RKO (cell line): ENCODE data around the gene ARHGEF1.

Source experiments
- DNase-seq: peaks from one replicate; pipeline ENCODE4 v3.0.0-alpha.2; 2016; ENCODE audit warnings: low spot score

ARHGEF1 gene

GRCh38 chr19:41918653-41919244, 35.8 kb downstream of the ARHGEF1 start:
- no peak for DNase-seq

GRCh38 chr19:41919948-41920712, 37.1 kb downstream of the ARHGEF1 start:
- no peak for DNase-seq

DNA sequence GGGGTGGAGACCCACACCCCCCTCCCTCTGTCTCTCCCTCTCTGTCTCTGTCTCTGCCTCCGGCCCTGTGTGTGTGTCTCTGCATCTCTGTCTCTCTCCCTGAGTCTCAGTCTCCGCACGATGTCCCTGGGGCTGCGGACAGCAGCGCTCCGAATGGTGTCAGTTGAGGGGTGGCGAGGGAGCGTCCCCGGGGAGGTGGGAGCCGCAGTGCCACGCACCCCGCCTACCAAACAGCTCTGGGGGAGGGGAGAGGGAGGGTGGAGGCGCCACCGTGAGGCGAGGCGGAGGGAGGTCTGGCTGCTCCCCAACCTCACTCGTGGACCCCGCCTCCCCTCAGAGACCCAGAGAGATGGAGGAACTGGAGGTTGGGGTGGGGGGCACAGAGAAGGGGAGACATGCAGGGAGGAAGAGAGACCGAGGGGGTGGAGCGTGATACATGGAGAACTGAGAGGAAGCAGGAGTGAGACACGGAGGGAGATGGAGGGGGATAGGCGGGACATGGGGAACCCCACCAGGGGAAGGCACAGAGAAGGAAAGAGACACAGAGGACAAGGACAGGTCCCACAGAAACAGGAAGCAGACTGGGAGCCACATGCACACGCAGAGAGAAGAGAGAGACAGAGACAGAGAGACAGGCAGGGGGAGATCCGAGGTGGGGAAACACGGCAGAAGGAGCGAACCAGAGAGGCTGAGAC, 38.0 kb downstream of the ARHGEF1 start:
- DNase-seq = no peak

DNA sequence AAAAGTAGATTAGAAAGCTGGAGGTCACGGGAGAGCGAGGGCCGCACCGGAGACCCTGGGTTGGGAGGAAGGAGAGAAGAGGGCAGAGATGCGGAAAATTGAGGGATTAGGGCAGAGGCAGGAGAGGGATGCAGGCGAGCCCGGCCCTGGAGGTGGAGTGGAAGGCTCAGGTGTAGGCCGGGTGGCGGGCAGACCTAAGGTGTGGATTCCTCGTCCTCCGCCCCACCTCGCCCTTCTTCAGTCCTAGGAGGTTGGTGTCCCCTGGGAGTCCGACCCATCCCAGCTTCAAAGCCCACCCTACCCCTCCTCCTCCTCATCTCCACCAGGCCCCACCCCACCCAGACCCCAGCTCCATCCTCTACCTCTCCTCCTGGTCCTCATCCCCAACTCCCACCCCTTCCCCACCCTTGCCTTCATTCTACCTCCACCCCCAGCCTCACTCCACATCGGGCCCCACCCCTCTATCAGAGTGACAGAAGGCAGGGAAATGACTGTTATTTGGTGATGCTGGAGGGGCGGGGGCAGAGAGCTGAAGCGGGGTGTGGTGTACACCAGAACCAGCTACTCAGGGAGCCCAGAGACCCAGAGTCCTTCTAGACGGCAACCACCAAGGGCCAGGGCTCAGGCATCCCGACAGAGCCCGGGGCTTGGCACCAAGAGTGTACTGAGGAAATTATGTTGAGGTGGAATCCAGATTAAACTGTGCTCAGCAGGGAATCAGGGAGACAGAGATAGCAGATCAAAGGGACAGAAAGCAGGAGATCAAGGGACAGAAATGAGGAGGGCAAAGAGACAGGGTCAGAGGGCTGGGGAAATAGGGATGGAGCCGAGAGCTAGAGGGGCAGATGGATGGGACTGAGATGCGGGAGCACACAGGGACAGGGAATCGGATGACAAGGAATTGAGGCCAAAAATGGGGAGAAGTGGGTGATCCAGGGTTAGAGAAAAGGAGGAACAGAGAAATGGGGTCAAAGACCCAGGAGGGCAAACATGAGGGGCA, 38.9 kb downstream of the ARHGEF1 start:
- no peak for DNase-seq

DNA sequence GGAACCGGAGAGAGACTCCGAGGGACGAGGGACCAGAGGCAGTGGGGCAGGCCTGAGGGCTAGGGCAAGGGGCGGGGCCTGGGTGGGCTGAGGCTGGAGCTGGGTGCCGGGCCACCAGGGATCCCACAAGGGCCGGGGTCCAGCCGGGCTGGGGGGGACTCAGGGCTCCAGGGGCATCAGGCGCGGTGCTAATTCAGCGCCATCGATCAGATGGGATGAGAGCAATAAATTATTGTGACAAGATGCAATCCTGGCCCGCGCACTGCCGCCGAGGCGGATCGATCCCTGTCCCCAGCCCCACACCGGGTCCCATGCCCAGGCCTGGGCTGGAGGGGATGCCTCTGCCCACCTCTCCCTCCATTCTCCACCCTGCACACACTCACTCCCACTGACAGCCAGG, 39.6 kb downstream of the ARHGEF1 start:
- DNase-seq = no peak

- no peak for DNase-seq
Measured at GRCh38 chr19:41923045-41923788, 40.2 kb downstream of the ARHGEF1 start.

DNA sequence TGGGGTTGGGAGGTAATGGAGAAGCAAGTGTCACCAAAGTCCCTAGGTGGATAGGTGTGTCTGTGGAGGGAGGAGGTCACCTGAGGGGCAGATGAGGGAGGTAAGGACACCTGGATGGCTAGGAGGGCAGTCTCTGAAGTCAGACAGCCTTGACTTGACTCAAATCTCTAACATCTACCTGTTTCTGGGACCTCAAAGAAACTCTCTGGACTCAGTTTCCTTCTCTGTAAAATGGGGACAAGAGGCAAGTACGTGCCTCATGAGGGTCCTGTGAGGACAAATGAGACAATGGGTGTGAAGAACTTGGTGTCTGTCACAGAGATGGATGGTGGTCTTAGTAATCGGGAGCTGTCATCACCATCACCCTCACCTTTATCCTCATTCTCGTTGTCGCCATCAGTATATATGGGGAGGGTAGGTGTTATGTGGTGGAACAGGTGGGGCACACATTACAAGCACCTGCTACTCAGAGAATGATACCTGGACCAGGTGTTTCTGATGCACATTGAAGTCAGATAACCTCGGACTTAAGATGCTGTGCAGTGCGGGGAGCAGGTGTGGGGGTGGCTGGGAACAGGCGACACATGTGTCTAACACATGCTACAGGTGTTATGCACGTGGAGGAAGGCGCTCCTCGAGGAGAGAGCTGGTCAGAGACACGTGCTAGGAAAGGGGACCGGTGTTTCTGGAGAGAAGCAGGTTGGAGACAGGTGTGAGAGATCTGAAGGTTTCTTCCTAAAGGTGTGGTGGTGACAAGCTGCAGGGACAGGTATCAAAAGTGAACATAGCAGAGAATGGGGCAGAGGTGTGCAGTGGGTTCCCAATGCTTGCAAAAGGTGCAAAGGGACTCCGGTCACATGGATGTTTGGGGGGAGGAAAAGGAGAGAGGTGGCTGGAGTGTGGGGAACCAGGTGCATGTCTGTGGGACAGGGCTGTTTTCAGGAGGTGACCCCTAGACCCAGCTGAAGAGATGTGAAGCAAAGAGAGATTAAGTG, 41.5 kb downstream of the ARHGEF1 start:
- DNase-seq = no peak

GRCh38 chr19:41925208-41926003, 42.4 kb downstream of the ARHGEF1 start:
- no peak for DNase-seq

- DNase-seq = no peak
Measured at GRCh38 chr19:41926028-41926762, 43.2 kb downstream of the ARHGEF1 start.

DNA sequence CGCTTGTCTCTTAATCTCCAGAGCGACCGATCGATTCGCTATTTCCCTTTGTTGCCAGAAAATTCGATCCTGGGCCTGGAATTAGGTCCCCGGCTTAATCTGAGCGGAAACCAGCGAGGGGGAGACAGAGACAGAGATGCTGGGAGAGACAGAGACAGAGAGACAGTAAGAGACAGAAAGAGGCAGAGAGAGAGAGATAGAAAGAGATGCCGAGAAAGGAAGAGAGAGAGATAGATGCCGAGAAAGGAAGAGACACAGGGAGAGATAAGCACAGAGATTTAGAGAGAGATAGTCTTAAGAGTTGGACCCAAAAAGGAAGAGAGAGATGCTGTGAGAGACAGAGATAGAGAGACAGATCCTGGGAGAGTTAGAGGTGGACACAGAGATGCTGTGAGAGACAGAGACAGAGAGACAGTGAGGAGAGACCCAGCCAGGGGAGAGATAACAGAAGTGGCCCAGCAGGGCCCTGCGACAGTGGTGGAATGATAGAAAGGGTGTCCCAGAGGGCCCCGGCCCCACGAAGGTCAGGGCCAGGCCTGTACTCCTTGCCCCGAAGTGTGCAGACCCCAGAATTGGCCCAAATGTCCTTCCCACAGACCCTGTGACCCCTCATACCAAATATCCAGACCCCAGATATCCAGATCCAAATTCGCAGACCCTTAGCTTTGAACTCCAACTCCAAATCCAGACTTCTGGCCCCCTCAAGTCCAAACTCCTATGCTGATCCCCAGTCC, 43.9 kb downstream of the ARHGEF1 start:
- no peak for DNase-seq

DNA sequence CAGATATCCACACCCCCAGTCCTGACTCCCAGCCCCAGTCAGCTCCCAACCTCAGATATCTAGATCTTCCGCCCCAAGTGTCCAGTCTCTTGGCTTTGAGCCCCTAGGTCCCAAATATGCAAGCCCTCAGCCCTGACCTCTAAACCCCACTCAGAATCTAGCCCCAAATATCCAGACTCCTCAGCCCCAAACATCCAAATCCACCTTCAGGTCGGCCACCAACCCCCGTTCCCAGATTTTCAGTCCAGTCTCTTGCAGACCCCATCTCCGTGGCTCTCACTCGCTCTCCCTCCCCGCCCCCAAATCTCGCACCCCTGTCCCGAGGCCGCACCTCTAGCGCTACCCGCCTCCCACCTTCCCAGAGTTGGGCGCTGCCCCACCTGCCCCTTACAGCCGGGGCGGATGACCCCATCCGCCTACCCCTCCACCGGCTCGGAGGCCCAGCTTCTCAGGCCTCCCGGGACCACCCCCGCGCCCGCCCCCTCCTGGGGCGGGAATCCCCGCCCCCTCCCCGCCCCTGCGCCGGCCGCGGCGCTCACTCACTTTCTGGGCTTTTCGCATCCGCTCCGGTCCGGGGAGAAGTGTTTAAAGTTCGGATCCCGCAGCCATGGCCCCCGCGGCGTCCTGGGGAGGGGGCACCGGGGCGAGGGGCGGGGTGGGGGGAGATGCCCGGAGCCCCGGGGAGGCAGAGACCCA, 44.7 kb downstream of the ARHGEF1 start:
- no peak for DNase-seq

GRCh38 chr19:41928221-41928683, 45.3 kb downstream of the ARHGEF1 start, which contains the start of gene ERFL:
Gene ERFL (minus strand): TSS chr19:41928449. CDS start chr19:41912919, 15,530 bp downstream.
- peak; percentile 43 for DNase-seq

GRCh38 chr19:41928754-41929535, 46.0 kb downstream of the ARHGEF1 start:
- DNase-seq = no peak

- DNase-seq = no peak
Measured at GRCh38 chr19:41929536-41930071, 46.6 kb downstream of the ARHGEF1 start.

DNA sequence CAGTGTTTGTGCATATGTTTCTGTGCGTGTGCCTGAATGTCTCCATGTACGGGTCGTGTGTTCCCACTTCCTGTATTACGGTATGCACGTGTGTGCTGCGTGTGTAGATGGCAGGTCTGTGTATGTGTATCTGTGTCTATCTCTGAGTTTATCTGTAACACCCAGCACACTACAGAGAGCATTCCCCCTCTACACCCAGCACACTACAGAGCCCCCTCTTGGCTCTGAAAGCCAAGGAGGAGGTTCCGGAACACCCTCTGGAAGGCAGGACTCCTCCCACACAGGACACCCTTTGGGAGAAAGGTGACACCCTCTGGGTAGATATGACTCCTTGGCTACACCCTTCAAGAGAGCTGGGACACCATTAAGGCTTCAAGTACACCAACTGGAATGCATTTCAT, 47.3 kb downstream of the ARHGEF1 start:
- DNase-seq = no peak
